Smooth muscle cell (in vitro differentiated cells): ENCODE measurements around the gene NELL1. TPM values are rescaled to one million over a fixed set of nuclear protein-coding genes. Genes with fewer than 3 reads are reported as not detected.

Source experiments
- DNase-seq: peaks from one replicate; lab custom pipeline; 2025; ENCODE audit not compliant: unreplicated experiment; lab: John Stamatoyannopoulos, UW
- H2AFZ ChIP-seq: fragments of 200-600 bp; sonication (generic); 2 replicates; pipeline ENCODE4 v1.6.0; 2016; ENCODE audit warnings: antibody characterized with exemption, low read depth, mild to moderate bottlenecking
- H3F3A ChIP-seq: fragments of 200-600 bp; sonication (generic); 2 replicates; pipeline ENCODE4 v1.6.0; 2017; ENCODE audit warnings: antibody characterized with exemption, low read depth
- H3K27ac ChIP-seq: fragments of 200-600 bp; sonication (generic); 2 replicates; pipeline ENCODE4 v1.5.1; 2016; ENCODE audit warnings: low read depth, mild to moderate bottlenecking
- H3K27me3 ChIP-seq: fragments of 200-600 bp; sonication (generic); 2 replicates; pipeline ENCODE4 v1.6.1; 2016; ENCODE audit warnings: low read depth, mild to moderate bottlenecking
- H3K36me3 ChIP-seq: fragments of 200-600 bp; sonication (generic); 2 replicates; pipeline ENCODE4 v1.5.1; 2016; ENCODE audit warnings: low read depth
- H3K4me1 ChIP-seq: fragments of 200-600 bp; sonication (generic); 2 replicates; pipeline ENCODE4 v1.5.1; 2016; ENCODE audit warnings: low read depth
- H3K4me2 ChIP-seq: fragments of 200-600 bp; sonication (generic); 2 replicates; pipeline ENCODE4 v1.6.0; 2016; ENCODE audit warnings: mild to moderate bottlenecking
- H3K4me3 ChIP-seq: fragments of 200-600 bp; sonication (generic); 2 replicates; pipeline ENCODE4 v1.5.1; 2016; ENCODE audit warnings: mild to moderate bottlenecking
- H3K79me2 ChIP-seq: fragments of 200-600 bp; sonication (generic); 2 replicates; pipeline ENCODE4 v1.6.0; 2016; ENCODE audit warnings: low read depth, mild to moderate bottlenecking
- H3K9ac ChIP-seq: fragments of 200-600 bp; sonication (generic); 2 replicates; pipeline ENCODE4 v1.6.0; 2016; ENCODE audit warnings: low read depth
- H3K9me3 ChIP-seq: fragments of 200-600 bp; sonication (generic); replicated peaks from 2 replicates; pipeline ENCODE4 v1.5.1; 2016; ENCODE audit warnings: low read depth
- H4K20me1 ChIP-seq: fragments of 200-600 bp; sonication (generic); 2 replicates; pipeline ENCODE4 v1.6.0; 2016; ENCODE audit warnings: low read depth
- CTCF ChIP-seq: fragments of 200-600 bp; sonication (generic); IDR thresholded peaks from 2 replicates; pipeline ENCODE4 v1.5.1; 2017; ENCODE audit warnings: borderline replicate concordance, mild to moderate bottlenecking, antibody characterized with exemption; ENCODE audit not compliant: insufficient read depth, poor library complexity, severe bottlenecking
- WGBS: methylation state at CpG from one replicate; pipeline ENCODE4 v1.1.7; 2016; ENCODE audit warnings: low lambda C conversion rate; 5-methylcytosine and 5-hydroxymethylcytosine counted together
- polyA plus RNA-seq: library from polyadenylated mRNA; unstranded; fragments of >200 nt; fragmentation: Nextera tagmentation; extraction: Ambion mirVana; gene quantifications from 2 replicates; pipeline ENCODE4 v1.2.1, GENCODE V29; 2016
- total RNA-seq: library from RNA; depleted of rRNA; stranded (reverse); fragments of >200 nt; gene quantifications from 2 replicates; pipeline ENCODE4 v1.2.3, GENCODE V29; 2014

NELL1 gene
- total and polyA plus RNA-seq, 2 experiments from 2014 or later: not detected

GRCh38 chr11:21572210-21572609, 902.8 kb downstream of the NELL1 start:
- H2AFZ ChIP-seq: no peak overlapping the region
- H3K4me3 ChIP-seq: no peak overlapping the region
- WGBS: 86% methylated on average over 1 of the region's 1 CpG
- no peak for TF ChIP-seq CTCF
- DNase-seq: no peak
- H3K36me3 ChIP-seq: no peaks in the 10 kb centered on the region
- no peaks in the 10 kb centered on the region for H3K9me3 ChIP-seq
- H3K79me2 ChIP-seq: no peaks in the 10 kb centered on the region
- H3K9ac ChIP-seq: no peak overlapping the region
- no peaks in the 10 kb centered on the region for H4K20me1 ChIP-seq
- H3K4me1 ChIP-seq: no peaks in the 10 kb centered on the region
- H3K27me3 ChIP-seq: no peaks in the 10 kb centered on the region
- H3K4me2 ChIP-seq: no peak overlapping the region
- no peak overlapping the region for H3K27ac ChIP-seq
- H3F3A ChIP-seq: no peaks in the 10 kb centered on the region

GRCh38 chr11:21582791-21583190, 913.4 kb downstream of the NELL1 start:
- TF ChIP-seq CTCF: no peak
- WGBS: 91% methylated on average over 1 of the region's 1 CpG

GRCh38 chr11:21588754-21589153, 919.4 kb downstream of the NELL1 start:
- H3K9me3 ChIP-seq: no peaks in the 10 kb centered on the region
- 20% methylated on average over 2 of the region's 2 CpGs for WGBS

More at GRCh38 chr11:21582791-21583190, 913.4 kb downstream of the NELL1 start:
- no peak for DNase-seq
- Histone ChIP-seq H3K4me2 (no peak overlapping the region), H3K9me3 (no peaks in the 10 kb centered on the region), H3K4me1 (no peaks in the 10 kb centered on the region), H4K20me1 (no peaks in the 10 kb centered on the region), H3F3A (no peaks in the 10 kb centered on the region), H2AFZ (no peak overlapping the region), H3K27ac (no peak overlapping the region), H3K4me3 (no peak overlapping the region), H3K27me3 (peaks cover 18% of the 10 kb centered on the region), H3K9ac (no peak overlapping the region), H3K79me2 (no peaks in the 10 kb centered on the region), H3K36me3 (no peaks in the 10 kb centered on the region)

More at GRCh38 chr11:21588754-21589153, 919.4 kb downstream of the NELL1 start:
- TF ChIP-seq CTCF: no peak
- Histone ChIP-seq H3K27ac (no peak overlapping the region), H4K20me1 (no peaks in the 10 kb centered on the region), H3K9ac (no peak overlapping the region), H3K27me3 (peaks cover 18% of the 10 kb centered on the region), H3F3A (no peaks in the 10 kb centered on the region), H3K4me1 (no peaks in the 10 kb centered on the region), H3K36me3 (no peaks in the 10 kb centered on the region), H2AFZ (no peak overlapping the region), H3K4me2 (no peak overlapping the region), H3K79me2 (no peaks in the 10 kb centered on the region), H3K4me3 (no peak overlapping the region)
- DNase-seq: no peak
